SIG-M5 treated with dmso at 0.1 percent for 504 hours (cell line): Measurements from ENCODE around the gene RSBN1.
A peak's percentile ranks its signal among the peaks of the same experiment; 100 is the strongest.
"Not testable (repeated sequence)": the region's sequence is repeated elsewhere in the genome, so short reads cannot be mapped to it uniquely, and the experiment has no call there.

ENCODE experiments used
- DNase-seq: peaks from one replicate; lab custom pipeline; 2025; ENCODE audit not compliant: unreplicated experiment; lab: John Stamatoyannopoulos, UW

Gene RSBN1

GRCh38 chr1:113811888-113812660 lies at the start of gene RSBN1:
Gene RSBN1, minus strand, starts transcription at chr1:113812476. Its CDS starts 64 bp downstream, at chr1:113812412.
- peak; percentile 100 for DNase-seq

GRCh38 chr1:113861641-113862040 lies 49.4 kb upstream of the RSBN1 start:
- DNase-seq = peak; percentile 31

GRCh38 chr1:113860891-113861290 lies 48.6 kb upstream of the RSBN1 start:
- no peak for DNase-seq

DNA sequence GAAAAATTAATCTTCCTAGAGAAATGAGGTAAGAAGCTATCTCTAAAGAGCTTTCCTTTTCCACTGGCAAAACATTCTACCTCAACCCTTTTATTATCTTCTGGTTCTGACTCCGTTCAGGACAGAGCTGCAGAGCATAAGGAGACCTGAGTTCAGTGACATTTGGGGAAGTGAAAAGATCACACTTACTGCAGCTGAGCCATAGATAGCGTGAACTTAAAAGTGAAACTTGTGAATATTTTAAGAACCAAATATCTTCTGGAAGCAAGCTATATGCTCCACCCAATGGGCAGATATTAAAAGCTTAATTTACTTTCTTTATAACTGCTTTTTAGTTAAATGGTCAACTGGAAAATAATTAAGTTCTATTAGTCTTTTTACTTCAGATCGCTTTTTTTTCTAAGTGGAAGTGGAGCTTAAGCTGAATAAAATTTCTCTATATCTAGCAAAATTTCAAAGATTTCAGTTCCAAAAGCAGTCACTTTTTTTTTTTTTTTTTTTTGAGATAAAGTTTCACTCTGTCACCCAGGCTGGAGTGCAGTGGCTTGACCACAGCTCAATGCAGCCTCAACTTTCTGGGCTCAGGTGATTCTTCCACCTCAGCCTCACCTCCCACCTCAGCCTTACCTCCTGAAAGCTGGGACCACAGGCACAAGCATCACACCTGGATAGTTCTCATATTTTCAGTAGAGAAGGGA lies 47.4 kb upstream of the RSBN1 start:
- peak; percentile 84 for DNase-seq

GRCh38 chr1:113858982-113859381 lies 46.7 kb upstream of the RSBN1 start:
- DNase-seq = no peak

DNA sequence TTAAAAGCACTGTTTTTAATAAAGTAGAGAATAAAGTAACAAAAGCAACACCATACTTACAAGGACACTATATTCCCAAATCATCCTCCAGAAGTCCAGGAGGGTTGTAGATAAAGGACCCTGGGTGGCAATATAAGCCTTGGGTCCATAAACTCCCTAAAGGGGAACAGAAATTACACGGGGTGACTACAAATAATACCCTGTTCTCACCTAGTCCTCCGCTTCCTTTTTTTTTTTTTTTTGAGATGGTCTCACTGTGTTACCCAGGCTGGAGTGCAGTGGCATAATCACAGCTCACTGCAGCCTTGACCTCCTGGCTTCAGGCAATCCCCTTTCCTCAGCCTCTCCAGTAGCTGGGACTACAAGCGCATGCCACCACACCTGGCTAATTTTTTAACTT lies 46.1 kb upstream of the RSBN1 start:
- DNase-seq = no peak

GRCh38 chr1:113857776-113858175 lies 45.5 kb upstream of the RSBN1 start:
- DNase-seq = peak; percentile 31

- DNase-seq = no peak
Measured at GRCh38 chr1:113856401-113856790, 44.1 kb upstream of the RSBN1 start.

- peak; percentile 53 for DNase-seq
Measured at GRCh38 chr1:113855630-113856400, 43.5 kb upstream of the RSBN1 start.

DNA sequence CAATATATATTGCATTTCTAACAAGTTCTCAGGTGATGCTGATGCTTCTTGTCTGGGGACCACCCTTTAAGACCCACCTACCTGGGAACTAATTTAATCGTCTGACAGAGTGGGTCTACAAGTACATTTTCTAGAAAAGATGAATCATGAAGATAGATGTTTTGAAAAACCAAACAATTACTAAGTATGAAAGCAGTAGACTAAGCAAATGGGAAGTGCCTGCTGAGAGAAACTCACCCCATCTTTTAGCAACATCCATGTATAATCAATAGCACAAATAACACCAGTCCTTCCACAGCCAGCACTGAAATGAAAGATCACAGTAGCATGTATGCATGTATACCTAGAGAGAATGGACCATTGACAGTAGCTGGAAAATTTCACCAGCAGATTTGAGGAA lies 42.0 kb upstream of the RSBN1 start:
- DNase-seq = no peak

DNA sequence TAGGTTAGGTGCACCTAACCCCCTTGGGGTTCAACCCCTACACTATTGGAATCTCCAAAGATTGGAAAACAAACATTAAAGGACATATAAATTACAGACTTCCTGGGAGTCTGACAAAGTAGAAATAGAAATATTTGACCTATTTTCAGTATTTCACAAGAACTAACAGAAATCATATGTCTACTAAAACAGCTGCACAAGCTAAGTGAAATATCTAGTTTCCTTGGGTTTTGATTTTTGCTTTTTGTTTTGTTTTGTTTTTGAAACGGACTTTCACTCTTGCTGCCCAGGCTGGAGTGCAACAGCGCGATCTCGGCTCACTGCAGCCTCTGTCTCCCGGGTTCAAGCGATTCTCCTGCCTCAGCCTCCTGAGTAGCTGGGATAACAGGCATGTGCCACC lies 40.4 kb upstream of the RSBN1 start:
- DNase-seq = not testable (repeated sequence)

GRCh38 chr1:113850127-113850796 lies 38.0 kb upstream of the RSBN1 start:
- DNase-seq = no peak

GRCh38 chr1:113849072-113849471 lies 36.8 kb upstream of the RSBN1 start:
- no peak for DNase-seq

GRCh38 chr1:113846391-113847035 lies 34.2 kb upstream of the RSBN1 start:
- DNase-seq = no peak

GRCh38 chr1:113836534-113836933 lies 24.3 kb upstream of the RSBN1 start:
- no peak for DNase-seq

GRCh38 chr1:113835686-113836290 lies 23.5 kb upstream of the RSBN1 start:
- peak; percentile 60 for DNase-seq

DNA sequence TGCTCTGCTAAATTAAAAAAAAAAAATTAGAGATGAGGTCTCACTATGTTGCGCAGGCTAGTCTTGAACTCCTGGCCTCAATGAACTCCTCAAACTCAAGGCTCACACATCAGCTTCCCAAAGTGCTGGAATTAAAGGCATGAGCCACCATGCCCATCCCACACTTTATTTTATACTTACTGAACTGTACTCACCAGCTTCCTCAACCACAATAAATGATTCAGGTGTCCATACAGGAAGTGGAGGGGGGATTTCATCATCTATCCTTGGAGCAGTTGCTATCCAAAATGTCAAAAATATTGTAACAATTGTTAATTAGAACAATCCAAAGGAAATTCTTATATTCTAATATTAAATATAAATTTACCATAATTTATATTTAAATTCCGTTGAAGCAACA lies 22.4 kb upstream of the RSBN1 start:
- no peak for DNase-seq

GRCh38 chr1:113830039-113830438 lies 17.8 kb upstream of the RSBN1 start:
- no peak for DNase-seq

- DNase-seq = no peak
Measured at GRCh38 chr1:113821916-113822315, 9.6 kb upstream of the RSBN1 start.

GRCh38 chr1:113818578-113818977 lies 6.3 kb upstream of the RSBN1 start:
- no peak for DNase-seq
